Measurements from ENCODE around the gene MICAL3.

GRCh38 chr22:17779286-17780115 lies 244.9 kb downstream of the MICAL3 start:
- no peak for TF ChIP-seq POLR2A (IDR thresholded peaks at IDR 0.05)
- no peak for TF ChIP-seq CTCF (IDR thresholded peaks at IDR 0.05)
